K562 (cell line): Measurements from ENCODE around the gene DCST1. TPM values are rescaled to one million over a fixed set of nuclear protein-coding genes. Genes with fewer than 3 reads are reported as not detected.

Experiments used
- ADNP ChIP-seq: fragments of 200-800 bp; sonication (Bioruptor generic); IDR thresholded peaks from 2 replicates; pipeline ENCODE4 v1.6.1; 2016; ENCODE audit warnings: missing genetic modification characterization, missing compliant biosample characterization
- GTF2B ChIP-seq: IDR thresholded peaks from 2 replicates; pipeline ENCODE4 v1.6.1; 2011; ENCODE audit not compliant: insufficient read length; ENCODE audit errors: extremely low read depth
- KLF16 ChIP-seq: IDR thresholded peaks from 2 replicates; pipeline ENCODE4 v1.6.1; 2016; ENCODE audit warnings: antibody characterized with exemption
- POLR2A ChIP-seq: fragments of 450-650 bp; conservative IDR thresholded peaks from 2 replicates; pipeline ENCODE4 v1.6.1; 2016
- SNAPC5 ChIP-seq: fragments of 250-450 bp; sonication (Bioruptor Pico); IDR thresholded peaks from 2 replicates; pipeline ENCODE4 v1.8.0; 2021; ENCODE audit warnings: moderate library complexity, mild to moderate bottlenecking, inconsistent platforms
- SRSF3 ChIP-seq: fragments of 200-400 bp; formaldehyde crosslinking; IDR thresholded peaks from 2 replicates; pipeline ENCODE4 v1.6.1; 2016; ENCODE audit warnings: mild to moderate bottlenecking, low read length, moderate library complexity; ENCODE audit not compliant: insufficient read depth
- ZBTB26 ChIP-seq: fragments of 450-650 bp; formaldehyde crosslinking; IDR thresholded peaks from 2 replicates; pipeline ENCODE4 v1.4.0; 2022; ENCODE audit warnings: missing genetic modification characterization
- ZC3H4 ChIP-seq: sonication (generic); formaldehyde crosslinking; IDR thresholded peaks from 2 replicates; pipeline ENCODE4 v1.9.0; 2021; ENCODE audit warnings: missing genetic modification reagents, borderline replicate concordance
- ZEB2 ChIP-seq: fragments of 450-650 bp; IDR thresholded peaks from 2 replicates; pipeline ENCODE4 v1.6.1; 2016
- ZNF124 ChIP-seq: sonication (generic); formaldehyde crosslinking; IDR thresholded peaks from 2 replicates; pipeline ENCODE4 v1.8.1; 2022; ENCODE audit warnings: missing genetic modification reagents
- ZNF212 ChIP-seq: fragments of 450-650 bp; formaldehyde crosslinking; IDR thresholded peaks from 2 replicates; pipeline ENCODE4 v1.4.0; 2020; ENCODE audit warnings: mild to moderate bottlenecking
- ZNF253 ChIP-seq: fragments of 250-450 bp; sonication (Bioruptor Pico); conservative IDR thresholded peaks from 2 replicates; pipeline ENCODE4 v1.6.1; 2021; ENCODE audit warnings: mild to moderate bottlenecking
- ZNF280A ChIP-seq: fragments of 450-650 bp; IDR thresholded peaks from 2 replicates; pipeline ENCODE4 v1.6.1; 2018; ENCODE audit warnings: mild to moderate bottlenecking, low read depth; ENCODE audit not compliant: partially characterized antibody
- ZNF282 ChIP-seq: sonication (generic); formaldehyde crosslinking; IDR thresholded peaks from 2 replicates; pipeline ENCODE4 v1.8.1; 2023; ENCODE audit warnings: missing genetic modification reagents
- ZNF3 ChIP-seq: fragments of 250-450 bp; sonication (Bioruptor Pico); IDR thresholded peaks from 2 replicates; pipeline ENCODE4 v1.5.0; 2021; ENCODE audit warnings: mild to moderate bottlenecking, moderate library complexity
- ZNF318 ChIP-seq, 2 experiments: fragments of 450-650 bp; IDR thresholded peaks; 2 replicates each; pipeline ENCODE4 v1.6.1; 2016; ENCODE audit warnings: mild to moderate bottlenecking in 2 of 2, borderline replicate concordance in 1 of 2, low read depth in 1 of 2, moderate library complexity in 1 of 2
- ZNF668 ChIP-seq: fragments of 250-450 bp; sonication (Bioruptor Pico); IDR thresholded peaks from 2 replicates; pipeline ENCODE4 v1.8.0; 2022; ENCODE audit warnings: mild to moderate bottlenecking, inconsistent platforms
- ZNF75A ChIP-seq: fragments of 450-650 bp; formaldehyde crosslinking; IDR thresholded peaks from 2 replicates; pipeline ENCODE4 v1.4.0; 2020; ENCODE audit warnings: mild to moderate bottlenecking
- polyA plus RNA-seq, 8 experiments: library from polyadenylated mRNA; depleted of rRNA in 4 of 8; stranded (reverse) in 5 of 8; unstranded in 3 of 8; fragments of >200 nt; fragmentation: Nextera tagmentation in 2 of 8; fragmentation: Illumina TruSeq in 1 of 8; extraction: Ambion mirVana in 2 of 8; extraction: Trizol in 1 of 8; gene quantifications; 2 replicates each; pipeline versions ENCODE4 v1.2.1 to v1.2.3, GENCODE V29; 2011 to 2014; ENCODE audit warnings: inconsistent platforms in 1 of 8, missing spikeins in 1 of 8
- total RNA-seq, 7 experiments: library from RNA; depleted of rRNA in 6 of 7; stranded (reverse); fragments of >200 nt in 6 of 7; fragmentation: Illumina TruSeq in 2 of 7; extraction: Trizol in 2 of 7; gene quantifications; 2 replicates each; pipeline versions ENCODE4 v1.2.1 to v1.2.3, GENCODE V29; 2011 to 2021; ENCODE audit warnings: low replicate concordance in 1 of 7

Gene DCST1
- total and polyA plus RNA-seq, 9 of the 15 experiments (the other 6 are each of a cell fraction or from before 2014, with no cell fraction given), result not detected

- TF ChIP-seq ZNF280A, result no peak
- no peak for TF ChIP-seq GTF2B
- no peak for TF ChIP-seq ZNF75A (CRISPR knock-in tag)
- TF ChIP-seq ZNF253, result no peak
- TF ChIP-seq ZEB2, result no peak
- no peak for TF ChIP-seq ZNF318 (IDR thresholded peaks at IDR 0.05; ENCODE audit: borderline replicate concordance in 1 of 2, low read depth in 1 of 2)
- TF ChIP-seq ZNF124 (CRISPR knock-in tag), result no peak
- no peak for TF ChIP-seq ZBTB26
- TF ChIP-seq ZNF282, result no peak
- TF ChIP-seq SRSF3, result no peak
- TF ChIP-seq ZNF212 (CRISPR knock-in tag), result no peak
- no peak for TF ChIP-seq POLR2A
- TF ChIP-seq ZC3H4, result no peak
- no peak for TF ChIP-seq SNAPC5 (CRISPR knock-in tag)
- no peak for TF ChIP-seq ZNF668 (CRISPR knock-in tag)
- no peak for TF ChIP-seq ZNF3 (CRISPR knock-in tag)
- TF ChIP-seq ADNP (tag), result no peak
- peak; percentile 46 for TF ChIP-seq KLF16
Measured at GRCh38 chr1:155078469-155079209, 45.0 kb downstream of the DCST1 start, which contains the start of gene EFNA3 (continued).
